SK-N-SH (cell line): ENCODE data around the gene TRAF1. TPM values are rescaled to one million over a fixed set of nuclear protein-coding genes. Genes with fewer than 3 reads are reported as not detected.

Experiments used
- CTCF ChIA-PET: fragments of 300-600, 350-600 bp; formaldehyde crosslinking; extraction: SDS; loops from one replicate; lab custom pipeline; 2021; lab: Yijun Ruan, JAX
- POLR2A ChIA-PET: fragments of 350-600 bp; sonication (Branson Sonifier 250); formaldehyde crosslinking; extraction: SDS; loops from one replicate; lab custom pipeline; 2020; ENCODE audit warnings: antibody characterized with exemption, inconsistent platforms; lab: Yijun Ruan, JAX
- DNase-seq: peaks from one replicate; pipeline ENCODE4 v3.0.0; 2012
- H2AFZ ChIP-seq: fragments of 200-600 bp; sonication (generic); 2 replicates; pipeline ENCODE4 v1.8.1; 2016; ENCODE audit warnings: antibody characterized with exemption, mild to moderate bottlenecking, low read depth
- H3F3A ChIP-seq: fragments of 200-600 bp; sonication (generic); replicated peaks from 2 replicates; pipeline ENCODE3; 2016; ENCODE audit warnings: antibody characterized with exemption, mild to moderate bottlenecking; ENCODE audit not compliant: insufficient read depth
- H3K27ac ChIP-seq, 2 experiments: fragments of 200-500 bp in 1 of 2; fragments of 200-600 bp in 1 of 2; sonication (Bioruptor generic) in 1 of 2; sonication (generic), shearing (Covaris generic) in 1 of 2; 2 replicates each; pipeline versions ENCODE4 v1.5.1 to v1.6.1; 2014 to 2016; ENCODE audit warnings: low read depth in 2 of 2, inconsistent platforms in 1 of 2, low read length in 1 of 2, mild to moderate bottlenecking in 1 of 2, mixed read lengths in 1 of 2
- H3K27me3 ChIP-seq: fragments of 200-600 bp; sonication (generic), shearing (Covaris generic); 2 replicates; pipeline ENCODE4 v1.6.1; 2016; ENCODE audit warnings: mixed run types; ENCODE audit not compliant: insufficient read depth
- H3K36me3 ChIP-seq, 2 experiments: fragments of 200-500 bp in 1 of 2; fragments of 200-600 bp in 1 of 2; sonication (Bioruptor generic) in 1 of 2; sonication (generic) in 1 of 2; replicated peaks in 1 of 2; 2 replicates each; pipeline versions ENCODE3 to v1.5.1; 2014 to 2016; ENCODE audit warnings: low read length in 1 of 2, mild to moderate bottlenecking in 1 of 2; ENCODE audit not compliant: insufficient read depth in 2 of 2, control insufficient read depth in 1 of 2
- H3K4me1 ChIP-seq, 2 experiments: fragments of 200-500 bp in 1 of 2; fragments of 200-600 bp in 1 of 2; sonication (Bioruptor generic) in 1 of 2; sonication (generic), shearing (Covaris generic) in 1 of 2; 2 replicates each; pipeline versions ENCODE4 v1.5.1 to v1.6.1; 2014 to 2016; ENCODE audit warnings: low read depth in 1 of 2, low read length in 1 of 2, mixed run types in 1 of 2; ENCODE audit not compliant: insufficient read depth in 2 of 2, control insufficient read depth in 1 of 2
- H3K4me2 ChIP-seq: fragments of 200-600 bp; sonication (generic), shearing (Covaris generic); 2 replicates; pipeline ENCODE4 v1.6.1; 2017; ENCODE audit warnings: mixed run types
- H3K4me3 ChIP-seq, 2 experiments: fragments of 200-500 bp in 1 of 2; fragments of 200-600 bp in 1 of 2; sonication (Bioruptor generic) in 1 of 2; sonication (generic), shearing (Covaris generic) in 1 of 2; 2 replicates each; pipeline versions ENCODE4 v1.5.1 to v1.8.1; 2014 to 2016; ENCODE audit warnings: low read depth in 2 of 2, inconsistent platforms in 1 of 2, low read length in 1 of 2, mild to moderate bottlenecking in 1 of 2, mixed read lengths in 1 of 2, moderate library complexity in 1 of 2
- H3K79me2 ChIP-seq: fragments of 200-600 bp; sonication (generic); 2 replicates; pipeline ENCODE4 v1.8.1; 2017; ENCODE audit warnings: mild to moderate bottlenecking; ENCODE audit not compliant: insufficient read depth
- H3K9ac ChIP-seq: fragments of 200-600 bp; sonication (generic); 2 replicates; pipeline ENCODE4 v1.6.1; 2017; ENCODE audit warnings: mixed run types
- H3K9me2 ChIP-seq: fragments of 200-600 bp; sonication (generic); 2 replicates; pipeline ENCODE4 v1.6.1; 2017; ENCODE audit warnings: mixed run types
- H3K9me3 ChIP-seq: fragments of 200-600 bp; sonication (generic); 2 replicates; pipeline ENCODE4 v1.6.1; 2017; ENCODE audit warnings: mixed run types, mild to moderate bottlenecking, moderate library complexity
- H4K20me1 ChIP-seq: fragments of 200-600 bp; sonication (generic); 2 replicates; pipeline ENCODE4 v1.6.1; 2017; ENCODE audit warnings: mild to moderate bottlenecking, mixed run types; ENCODE audit not compliant: insufficient read depth
- CHD2 ChIP-seq: fragments of 150-350 bp; IDR thresholded peaks from 2 replicates; pipeline ENCODE4 v1.6.1; 2018; ENCODE audit warnings: low read length; ENCODE audit not compliant: partially characterized antibody
- EZH2phosphoT487 ChIP-seq: fragments of 200-600 bp; sonication (generic); IDR thresholded peaks from 2 replicates; pipeline ENCODE4 v1.6.1; 2017; ENCODE audit warnings: low read depth, mixed run types, mild to moderate bottlenecking, antibody characterized with exemption, moderate library complexity, borderline replicate concordance
- FOXJ3 ChIP-seq: sonication (generic); formaldehyde crosslinking; IDR thresholded peaks from 2 replicates; pipeline ENCODE4 v1.5.1; 2020; ENCODE audit warnings: mild to moderate bottlenecking, missing genetic modification reagents
- TEAD4 ChIP-seq: IDR thresholded peaks from 2 replicates; pipeline ENCODE4 v1.4.0; 2012; ENCODE audit warnings: mild to moderate bottlenecking, borderline replicate concordance; ENCODE audit not compliant: insufficient read depth
- WGBS: methylation state at CpG from one replicate; pipeline ENCODE4 v1.1.6; 2017; ENCODE audit warnings: low lambda C conversion rate; 5-methylcytosine and 5-hydroxymethylcytosine counted together
- polyA plus RNA-seq, 3 experiments: library from polyadenylated mRNA; depleted of rRNA; stranded (reverse); fragments of >200 nt; gene quantifications; 2 replicates each; pipeline ENCODE4 v1.2.3, GENCODE V29; 2012

TRAF1 gene
- polyA plus RNA-seq, 1 of the 3 experiments (the other 2 are of a cell fraction) = 1.2 TPM

- TF ChIP-seq EZH2phosphoT487 = no peak
These were observed 43.5 kb downstream of the TRAF1 start (continued) for GRCh38 chr9:120882935-120883607.

- no peak for DNase-seq
- no peaks in the 10 kb centered on the region for H4K20me1 ChIP-seq
- H2AFZ ChIP-seq = no peak overlapping the region
- H3K4me1 ChIP-seq = peaks cover 15 to 25% of the 10 kb centered on the region in 2 experiments; a peak in 3 of 4 replicates
- no peaks in the 10 kb centered on the region for H3K36me3 ChIP-seq
- no peak overlapping the region for H3K9ac ChIP-seq
- whole genome bisulfite sequencing = 95% methylated on average over 6 of the region's 6 CpGs
- peaks cover 16% of the 10 kb centered on the region for H3K79me2 ChIP-seq
- no peak overlapping the region for H3K27ac ChIP-seq
- no peak overlapping the region for H3K4me2 ChIP-seq
- CTCF ChIA-PET = no interaction called here
- TF ChIP-seq TEAD4 = no peak
- no peaks in the 10 kb centered on the region for H3K9me2 ChIP-seq
- no peak overlapping the region for H3K4me3 ChIP-seq
- no peaks in the 10 kb centered on the region for H3K27me3 ChIP-seq
- peaks cover 5% of the 10 kb centered on the region for H3F3A ChIP-seq
- POLR2A ChIA-PET = no interaction called here
- H3K9me3 ChIP-seq = no peaks in the 10 kb centered on the region
These were observed 47.1 kb downstream of the TRAF1 start for GRCh38 chr9:120879446-120879845.

- Histone ChIP-seq H3K27ac (peak overlapping the region in 1 of 2 experiments; percentile 82; a peak in 1 of 4 replicates), H3K9ac (no peak overlapping the region), H3K79me2 (peaks cover 26% of the 10 kb centered on the region), H4K20me1 (no peaks in the 10 kb centered on the region), H3K9me3 (no peaks in the 10 kb centered on the region), H3K9me2 (no peaks in the 10 kb centered on the region), H2AFZ (no peak overlapping the region; the same call in 1 of the 2 replicates), H3K36me3 (peaks cover 0 to 4% of the 10 kb centered on the region in 2 experiments), H3K27me3 (no peaks in the 10 kb centered on the region), H3K4me3 (no peak overlapping the region), H3K4me1 (peaks cover 15 to 28% of the 10 kb centered on the region in 2 experiments; a peak in 3 of 4 replicates), H3K4me2 (peak overlapping the region; percentile 77; the same call in 1 of the 2 replicates), H3F3A (peaks cover 5% of the 10 kb centered on the region)
- no peak for DNase-seq
- ChIA-PET POLR2A (interaction anchor here (1.7 kb wide), 1 partner anchor 38 kb away, joined by 4 read pairs; no protein-coding TSS in a partner anchor), CTCF (interaction anchor here (0.6 to 1.2 kb wide), 5 partner anchors 57 to 772 kb away, joined by 3 to 4 read pairs (median 3); no protein-coding TSS in a partner anchor)
- WGBS = 93% methylated on average over 8 of the region's 8 CpGs
- TF ChIP-seq CHD2 = peak; percentile 18
- no peak for TF ChIP-seq FOXJ3 (CRISPR knock-in tag)
These were observed 48.1 kb downstream of the TRAF1 start for GRCh38 chr9:120878188-120879130.
